Activated naive CD8-positive, alpha-beta T cell treated with anti-CD3 and anti-CD28 coated beads for 36 hours (primary cell): Measurements from ENCODE around the gene RPL26. TPM values are rescaled to one million over a fixed set of nuclear protein-coding genes. Genes with fewer than 3 reads are reported as not detected.
"Not testable (repeated sequence)": the region's sequence is repeated elsewhere in the genome, so short reads cannot be mapped to it uniquely, and the experiment has no call there.

Source experiments
- DNase-seq: peaks from one replicate; pipeline ENCODE4 v3.0.0; 2021
- H3K27ac Mint-ChIP-seq: one replicate; pipeline ENCODE4 v1.8.0; 2022; ENCODE audit warnings: mild to moderate bottlenecking, moderate library complexity, mixed read lengths
- H3K27me3 Mint-ChIP-seq: one replicate; pipeline ENCODE4 v1.8.0; 2022; ENCODE audit warnings: mild to moderate bottlenecking, mixed read lengths
- H3K36me3 Mint-ChIP-seq: one replicate; pipeline ENCODE4 v1.8.0; 2021; ENCODE audit warnings: mild to moderate bottlenecking, mixed read lengths
- H3K4me1 Mint-ChIP-seq: one replicate; pipeline ENCODE4 v1.8.0; 2021; ENCODE audit warnings: mixed read lengths
- H3K4me3 Mint-ChIP-seq: one replicate; pipeline ENCODE4 v1.8.0; 2022; ENCODE audit warnings: mild to moderate bottlenecking, moderate library complexity, mixed read lengths
- H3K9me3 Mint-ChIP-seq: one replicate; pipeline ENCODE4 v1.8.0; 2022; ENCODE audit warnings: mixed read lengths
- total RNA-seq, 2 experiments: library from RNA; stranded (reverse); gene quantifications; one replicate each; pipeline ENCODE4 v1.2.3, GENCODE V29; 2021

Gene RPL26
- total RNA-seq, 2 experiments from 2014 or later = 2,835 to 2,863 TPM

- Mint-ChIP-seq H3K27ac (no peak overlapping the region), H3K4me1 (peaks cover 8% of the 10 kb centered on the region), H3K36me3 (no peaks in the 10 kb centered on the region), H3K27me3 (no peaks in the 10 kb centered on the region), H3K9me3 (no peaks in the 10 kb centered on the region), H3K4me3 (no peak overlapping the region)
- DNase-seq = no peak
These were observed 20.2 kb downstream of the RPL26 start for GRCh38 chr17:8362651-8363332.

- no peaks in the 10 kb centered on the region for H3K27me3 Mint-ChIP-seq
- H3K9me3 Mint-ChIP-seq = no peaks in the 10 kb centered on the region
- H3K36me3 Mint-ChIP-seq = no peaks in the 10 kb centered on the region
- DNase-seq = no peak
- H3K4me3 Mint-ChIP-seq = no peak overlapping the region
- no peak overlapping the region for H3K27ac Mint-ChIP-seq
- peaks cover 8% of the 10 kb centered on the region for H3K4me1 Mint-ChIP-seq
These were observed 22.2 kb downstream of the RPL26 start for GRCh38 chr17:8360751-8361150.

- Mint-ChIP-seq H3K4me1 (peaks cover 8% of the 10 kb centered on the region), H3K27me3 (no peaks in the 10 kb centered on the region)
These were observed 22.7 kb downstream of the RPL26 start for GRCh38 chr17:8360260-8360659.

GRCh38 chr17:8359769-8360168 is 23.2 kb downstream of the RPL26 start:
- no peak for DNase-seq
- Mint-ChIP-seq H3K9me3 (no peaks in the 10 kb centered on the region), H3K36me3 (no peaks in the 10 kb centered on the region), H3K4me3 (peak overlapping the region; percentile 1), H3K27ac (no peak overlapping the region), H3K27me3 (no peaks in the 10 kb centered on the region), H3K4me1 (peaks cover 8% of the 10 kb centered on the region)

More at GRCh38 chr17:8360260-8360659, 22.7 kb downstream of the RPL26 start:
- DNase-seq = no peak
- H3K36me3 Mint-ChIP-seq = no peaks in the 10 kb centered on the region
- H3K4me3 Mint-ChIP-seq = no peak overlapping the region
- no peaks in the 10 kb centered on the region for H3K9me3 Mint-ChIP-seq
- H3K27ac Mint-ChIP-seq = no peak overlapping the region

GRCh38 chr17:8357910-8358309 is 25.1 kb downstream of the RPL26 start:
- no peaks in the 10 kb centered on the region for H3K27me3 Mint-ChIP-seq
- no peaks in the 10 kb centered on the region for H3K36me3 Mint-ChIP-seq
- DNase-seq = no peak
- H3K27ac Mint-ChIP-seq = no peak overlapping the region
- H3K4me1 Mint-ChIP-seq = peaks cover 8% of the 10 kb centered on the region
- no peak overlapping the region for H3K4me3 Mint-ChIP-seq
- H3K9me3 Mint-ChIP-seq = no peaks in the 10 kb centered on the region

- H3K27ac Mint-ChIP-seq = no peak overlapping the region
- DNase-seq = no peak
- H3K27me3 Mint-ChIP-seq = peaks cover 7% of the 10 kb centered on the region
- no peak overlapping the region for H3K4me3 Mint-ChIP-seq
- no peaks in the 10 kb centered on the region for H3K9me3 Mint-ChIP-seq
- H3K36me3 Mint-ChIP-seq = no peaks in the 10 kb centered on the region
- no peaks in the 10 kb centered on the region for H3K4me1 Mint-ChIP-seq
These were observed 28.8 kb downstream of the RPL26 start for GRCh38 chr17:8354236-8354635.

GRCh38 chr17:8353736-8354135 is 29.3 kb downstream of the RPL26 start:
- Mint-ChIP-seq H3K9me3 (no peaks in the 10 kb centered on the region), H3K4me3 (no peak overlapping the region), H3K4me1 (no peaks in the 10 kb centered on the region), H3K27ac (no peak overlapping the region), H3K27me3 (peaks cover 7% of the 10 kb centered on the region), H3K36me3 (no peaks in the 10 kb centered on the region)
- no peak for DNase-seq

GRCh38 chr17:8350339-8350738 is 32.7 kb downstream of the RPL26 start:
- Mint-ChIP-seq H3K27ac (no peak overlapping the region), H3K36me3 (no peaks in the 10 kb centered on the region), H3K4me1 (no peaks in the 10 kb centered on the region), H3K4me3 (no peak overlapping the region), H3K27me3 (peaks cover 30% of the 10 kb centered on the region), H3K9me3 (no peaks in the 10 kb centered on the region)
- no peak for DNase-seq

GRCh38 chr17:8347001-8347400 is 36.0 kb downstream of the RPL26 start:
- not testable (repeated sequence) for H3K36me3 Mint-ChIP-seq, H3K4me1 Mint-ChIP-seq, H3K9me3 Mint-ChIP-seq, DNase-seq, H3K27ac Mint-ChIP-seq, H3K4me3 Mint-ChIP-seq
- peaks cover 34% of the 10 kb centered on the region for H3K27me3 Mint-ChIP-seq

- Mint-ChIP-seq H3K9me3 (no peaks in the 10 kb centered on the region), H3K4me1 (peaks cover 2% of the 10 kb centered on the region), H3K36me3 (no peaks in the 10 kb centered on the region), H3K27ac (no peak overlapping the region), H3K4me3 (no peak overlapping the region), H3K27me3 (peaks cover 34% of the 10 kb centered on the region)
- no peak for DNase-seq
These were observed 36.9 kb downstream of the RPL26 start for GRCh38 chr17:8345951-8346665.

- H3K27ac Mint-ChIP-seq = no peak overlapping the region
- H3K4me3 Mint-ChIP-seq = no peak overlapping the region
- H3K9me3 Mint-ChIP-seq = no peaks in the 10 kb centered on the region
- DNase-seq = peak; percentile 19
- no peaks in the 10 kb centered on the region for H3K36me3 Mint-ChIP-seq
- H3K27me3 Mint-ChIP-seq = peaks cover 34% of the 10 kb centered on the region
- peaks cover 2% of the 10 kb centered on the region for H3K4me1 Mint-ChIP-seq
These were observed 37.8 kb downstream of the RPL26 start for GRCh38 chr17:8345052-8345690.

- H3K27me3 Mint-ChIP-seq = peaks cover 21% of the 10 kb centered on the region
- no peak overlapping the region for H3K4me3 Mint-ChIP-seq
- peaks cover 15% of the 10 kb centered on the region for H3K4me1 Mint-ChIP-seq
- H3K27ac Mint-ChIP-seq = no peak overlapping the region
- H3K36me3 Mint-ChIP-seq = no peaks in the 10 kb centered on the region
- no peaks in the 10 kb centered on the region for H3K9me3 Mint-ChIP-seq
- no peak for DNase-seq
These were observed 41.5 kb downstream of the RPL26 start for GRCh38 chr17:8341456-8341855.

GRCh38 chr17:8339540-8339939 is 43.5 kb downstream of the RPL26 start, which contains the start of gene ODF4:
Gene ODF4 (plus strand): TSS chr17:8339840. CDS start chr17:8340052, 212 bp downstream.
- no peaks in the 10 kb centered on the region for H3K36me3 Mint-ChIP-seq
- peaks cover 13% of the 10 kb centered on the region for H3K4me1 Mint-ChIP-seq
- H3K27me3 Mint-ChIP-seq = peaks cover 7% of the 10 kb centered on the region
- H3K4me3 Mint-ChIP-seq = no peak within 1 kb of the TSS
- no peak for DNase-seq
- no peaks in the 10 kb centered on the region for H3K9me3 Mint-ChIP-seq
- no peak within 1 kb of the TSS for H3K27ac Mint-ChIP-seq

GRCh38 chr17:8338753-8339140 is 44.2 kb downstream of the RPL26 start:
- Mint-ChIP-seq H3K9me3 (no peaks in the 10 kb centered on the region), H3K27me3 (peaks cover 10% of the 10 kb centered on the region), H3K27ac (no peak overlapping the region), H3K36me3 (no peaks in the 10 kb centered on the region), H3K4me1 (peaks cover 13% of the 10 kb centered on the region), H3K4me3 (no peak overlapping the region)
- DNase-seq = no peak
